MCF 10A (cell line): Measurements from ENCODE around the gene PXT1. TPM values are rescaled to one million over a fixed set of nuclear protein-coding genes. Genes with fewer than 3 reads are reported as not detected.

ENCODE experiments used
- BruUV-seq: library from RNA; stranded (reverse); fragments of 400-500 nt; replicated peaks from 2 replicates; lab custom pipeline; 2021; lab: Mats Ljungman, UMichigan
- CTCF ChIA-PET: fragments of 300-600 bp; sonication (Branson Sonifier 250); formaldehyde crosslinking; extraction: SDS; loops from one replicate; lab custom pipeline; 2021; ENCODE audit warnings: antibody characterized with exemption, inconsistent platforms; lab: Yijun Ruan, JAX
- POLR2A ChIA-PET: fragments of 300-600, 350-650 bp; sonication (Branson Sonifier 250); formaldehyde crosslinking; extraction: SDS; loops from one replicate; lab custom pipeline; 2020; ENCODE audit warnings: antibody characterized with exemption, inconsistent platforms; lab: Yijun Ruan, JAX
- DNase-seq: peaks from one replicate; pipeline ENCODE4 v3.0.0-alpha.2; 2018; ENCODE audit not compliant: unreplicated experiment
- H3K27ac Mint-ChIP-seq: one replicate; pipeline ENCODE4 v1.8.0; 2022; ENCODE audit warnings: mild to moderate bottlenecking, low read depth, mixed read lengths; ENCODE audit not compliant: unreplicated experiment
- H3K27me3 Mint-ChIP-seq: one replicate; pipeline ENCODE4 v1.8.0; 2022; ENCODE audit warnings: mixed read lengths; ENCODE audit not compliant: insufficient read depth, unreplicated experiment
- H3K36me3 Mint-ChIP-seq: one replicate; pipeline ENCODE4 v1.8.0; 2022; ENCODE audit warnings: mild to moderate bottlenecking, moderate library complexity, mixed read lengths; ENCODE audit not compliant: insufficient read depth, unreplicated experiment
- H3K4me1 Mint-ChIP-seq: one replicate; pipeline ENCODE4 v1.8.0; 2022; ENCODE audit warnings: mixed read lengths; ENCODE audit not compliant: insufficient read depth, unreplicated experiment
- H3K4me3 Mint-ChIP-seq: one replicate; pipeline ENCODE4 v1.8.0; 2022; ENCODE audit warnings: mild to moderate bottlenecking, moderate library complexity, mixed read lengths; ENCODE audit not compliant: unreplicated experiment
- H3K9me3 Mint-ChIP-seq: one replicate; pipeline ENCODE4 v1.8.0; 2022; ENCODE audit warnings: mixed read lengths; ENCODE audit not compliant: unreplicated experiment
- CTCF ChIP-seq: fragments of 200-600 bp; IDR thresholded peaks from one replicate; pipeline ENCODE4 v1.8.0; 2022; ENCODE audit warnings: antibody characterized with exemption, mild to moderate bottlenecking; ENCODE audit not compliant: unreplicated experiment
- intact Hi-C: fragments of 100-400 bp; cut with micrococcal nuclease; formaldehyde crosslinking; loops from 2 replicates; pipeline ENCODE4 v1.14.1; 2022
- total RNA-seq: library from RNA; stranded (reverse); gene quantifications from 2 replicates; pipeline ENCODE4 v1.2.3, GENCODE V29; 2022

The PXT1 gene
- total RNA-seq, 1 experiment from 2014 or later, result not detected

DNA sequence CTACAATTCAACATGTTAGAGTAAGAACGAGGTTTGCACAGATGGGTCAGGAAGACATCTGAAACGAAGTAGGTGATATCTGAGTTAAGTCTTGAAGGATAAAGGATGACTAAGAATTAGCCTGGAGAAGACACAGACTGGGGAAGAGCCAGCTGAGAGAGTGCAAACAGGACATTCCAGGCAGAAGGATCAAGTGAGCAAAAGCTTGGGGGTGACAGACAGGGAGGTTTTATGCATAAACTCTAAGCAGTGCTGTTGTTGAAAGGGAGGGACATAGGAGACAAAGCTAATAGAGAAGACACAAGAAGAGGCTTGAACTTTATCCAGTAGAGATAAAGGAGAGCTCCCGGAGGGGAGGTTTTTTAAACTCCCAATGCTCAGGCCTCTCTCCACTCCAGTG is 40.2 kb downstream of the PXT1 start:
- POLR2A ChIA-PET, result interaction anchor here (1.2 kb wide), 1 partner anchor 16 kb away, joined by 4 read pairs; no protein-coding TSS in a partner anchor
- BruUV-seq, result no TSS peak
- H3K4me1 Mint-ChIP-seq, result no peaks in the 10 kb centered on the region
- no peaks in the 10 kb centered on the region for H3K36me3 Mint-ChIP-seq
- peaks cover 11% of the 10 kb centered on the region for H3K27me3 Mint-ChIP-seq
- CTCF ChIA-PET, result interaction anchor here (0.6 to 1.3 kb wide), 2 partner anchors 12 to 287 kb away, joined by 3 to 6 read pairs; no protein-coding TSS in a partner anchor
- no peak overlapping the region for H3K4me3 Mint-ChIP-seq
- no peak overlapping the region for H3K27ac Mint-ChIP-seq
- DNase-seq, result no peak
- intact Hi-C loops, result no loop called here
- no peak for TF ChIP-seq CTCF
- H3K9me3 Mint-ChIP-seq, result no peaks in the 10 kb centered on the region

- Mint-ChIP-seq H3K27ac (no peak overlapping the region), H3K4me1 (no peaks in the 10 kb centered on the region), H3K36me3 (no peaks in the 10 kb centered on the region), H3K4me3 (no peak overlapping the region), H3K27me3 (peaks cover 11% of the 10 kb centered on the region), H3K9me3 (no peaks in the 10 kb centered on the region)
- intact Hi-C loops, result no loop called here
- no peak for DNase-seq
- POLR2A ChIA-PET, result interaction anchor here (1.4 kb wide), 1 partner anchor 19 kb away, joined by 3 read pairs; no protein-coding TSS in a partner anchor
- no TSS peak for BruUV-seq
- TF ChIP-seq CTCF, result no peak
- CTCF ChIA-PET, result no interaction called here
These were observed 42.7 kb downstream of the PXT1 start for GRCh38 chr6:36399970-36400369.

- DNase-seq, result no peak
- BruUV-seq, result no TSS peak
- ChIA-PET POLR2A (no interaction called here), CTCF (no interaction called here)
- no peak for TF ChIP-seq CTCF
- intact Hi-C loops, result no loop called here
- H3K4me1 Mint-ChIP-seq, result no peaks in the 10 kb centered on the region
- H3K36me3 Mint-ChIP-seq, result no peaks in the 10 kb centered on the region
- H3K9me3 Mint-ChIP-seq, result no peaks in the 10 kb centered on the region
- H3K27me3 Mint-ChIP-seq, result peaks cover 38% of the 10 kb centered on the region
- no peak overlapping the region for H3K4me3 Mint-ChIP-seq
- no peak overlapping the region for H3K27ac Mint-ChIP-seq
These were observed 50.0 kb downstream of the PXT1 start for GRCh38 chr6:36392621-36393020.

DNA sequence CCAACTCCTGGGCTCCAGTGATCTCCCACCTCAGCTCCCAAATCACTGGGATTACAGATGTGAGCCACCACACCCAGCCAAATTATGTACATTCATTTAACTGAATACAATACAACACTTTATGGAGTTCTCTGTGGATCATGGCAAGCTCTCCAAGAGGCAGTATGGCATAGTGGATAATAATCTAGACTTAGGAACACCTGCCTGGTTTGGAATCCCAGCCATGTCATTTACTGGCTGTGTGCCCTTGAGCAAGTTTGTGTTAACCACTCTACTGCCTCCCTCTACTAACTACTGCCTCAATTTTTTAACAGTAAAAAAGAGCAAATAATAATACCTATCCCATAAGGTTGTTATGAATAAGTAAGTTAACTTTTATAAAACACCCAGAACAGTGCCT is 53.3 kb downstream of the PXT1 start:
- peaks cover 7% of the 10 kb centered on the region for H3K4me1 Mint-ChIP-seq
- ChIA-PET POLR2A (interaction anchor here (1.0 kb wide), 1 partner anchor 29 kb away, joined by 3 read pairs; no protein-coding TSS in a partner anchor), CTCF (interaction anchor here (0.6 kb wide), 1 partner anchor 233 kb away, joined by 3 read pairs; no protein-coding TSS in a partner anchor)
- H3K27me3 Mint-ChIP-seq, result peaks cover 47% of the 10 kb centered on the region
- no peak overlapping the region for H3K4me3 Mint-ChIP-seq
- H3K36me3 Mint-ChIP-seq, result no peaks in the 10 kb centered on the region
- no peak overlapping the region for H3K27ac Mint-ChIP-seq
- DNase-seq, result no peak
- intact Hi-C loops, result no loop called here
- BruUV-seq, result no TSS peak
- H3K9me3 Mint-ChIP-seq, result no peaks in the 10 kb centered on the region
- TF ChIP-seq CTCF, result no peak
